ENCODE data around the gene LRRC45. TPM values are rescaled to one million over a fixed set of nuclear protein-coding genes. Genes with fewer than 3 reads are reported as not detected.

Gene LRRC45
- total and polyA plus RNA-seq, 4 donors, result 8.2 to 26.4 (median 19.5) TPM

Other genes starting within 250 kb of the LRRC45 start
- under 1 TPM; 0.50 to 0.99 TPM for gene GCGR, start 219.2 kb upstream of the LRRC45 start, total RNA-seq
- 1 to 10 TPM in 1 of 2 donors, not detected in 1; 1.3 TPM for gene GCGR, start 219.2 kb upstream of the LRRC45 start, polyA plus RNA-seq (ENCODE audit: insufficient read length in 2 of 2)
- 100 to 1,000 TPM in 1 of 2 donors, 10 to 100 TPM in 1; 51.0 to 146 TPM for gene MCRIP1, start 190.0 kb upstream of the LRRC45 start, total RNA-seq
- 100 to 1,000 TPM; 216 to 234 TPM for gene MCRIP1, start 190.0 kb upstream of the LRRC45 start, polyA plus RNA-seq (ENCODE audit: insufficient read length in 2 of 2)
- gene PPP1R27, start 188.3 kb upstream of the LRRC45 start, total RNA-seq, result under 1 TPM in 1 of 2 donors, not detected in 1; 0.17 TPM
- gene PPP1R27, start 188.3 kb upstream of the LRRC45 start, polyA plus RNA-seq (ENCODE audit: insufficient read length in 2 of 2), result under 1 TPM in 1 of 2 donors, not detected in 1; 0.18 TPM
- 100 to 1,000 TPM; 143 to 443 TPM for gene P4HB, start 162.8 kb upstream of the LRRC45 start, total RNA-seq
- 100 to 1,000 TPM; 254 to 311 TPM for gene P4HB, start 162.8 kb upstream of the LRRC45 start, polyA plus RNA-seq (ENCODE audit: insufficient read length in 2 of 2)
- 100 to 1,000 TPM in 1 of 2 donors, 10 to 100 TPM in 1; 46.6 to 158 TPM for gene ARHGDIA, start 152.0 kb upstream of the LRRC45 start, total RNA-seq
- gene ARHGDIA, start 152.0 kb upstream of the LRRC45 start, polyA plus RNA-seq (ENCODE audit: insufficient read length in 2 of 2), result 100 to 1,000 TPM; 318 to 319 TPM
- gene ALYREF, start 131.7 kb upstream of the LRRC45 start, total RNA-seq, result 10 to 100 TPM; 54.6 to 77.1 TPM
- gene ALYREF, start 131.7 kb upstream of the LRRC45 start, polyA plus RNA-seq (ENCODE audit: insufficient read length in 2 of 2), result 10 to 100 TPM; 77.4 to 84.5 TPM
- 100 to 1,000 TPM in 1 of 2 donors, 10 to 100 TPM in 1; 53.8 to 120 TPM for gene ANAPC11, start 131.6 kb upstream of the LRRC45 start, total RNA-seq
- gene ANAPC11, start 131.6 kb upstream of the LRRC45 start, polyA plus RNA-seq (ENCODE audit: insufficient read length in 2 of 2), result 100 to 1,000 TPM; 142 to 144 TPM
- 1 to 10 TPM; 1.1 to 4.4 TPM for gene NPB, start 121.1 kb upstream of the LRRC45 start, total RNA-seq
- gene NPB, start 121.1 kb upstream of the LRRC45 start, polyA plus RNA-seq (ENCODE audit: insufficient read length in 2 of 2), result 1 to 10 TPM; 2.1 to 3.8 TPM
- gene PCYT2, start 111.9 kb upstream of the LRRC45 start, total RNA-seq, result 10 to 100 TPM; 31.4 to 36.4 TPM
- gene PCYT2, start 111.9 kb upstream of the LRRC45 start, polyA plus RNA-seq (ENCODE audit: insufficient read length in 2 of 2), result 10 to 100 TPM; 62.9 to 67.4 TPM
- 10 to 100 TPM in 1 of 2 donors, 1 to 10 TPM in 1; 5.8 to 11.8 TPM for gene SIRT7, start 105.1 kb upstream of the LRRC45 start, total RNA-seq
- 10 to 100 TPM; 18.9 to 24.2 TPM for gene SIRT7, start 105.1 kb upstream of the LRRC45 start, polyA plus RNA-seq (ENCODE audit: insufficient read length in 2 of 2)
- gene MAFG, start 95.6 kb upstream of the LRRC45 start, total RNA-seq, result 10 to 100 TPM; 10.8 to 13.0 TPM
- gene MAFG, start 95.6 kb upstream of the LRRC45 start, polyA plus RNA-seq (ENCODE audit: insufficient read length in 2 of 2), result 10 to 100 TPM; 21.5 to 24.2 TPM
- gene PYCR1, start 86.0 kb upstream of the LRRC45 start, total RNA-seq, result 10 to 100 TPM; 37.0 to 52.0 TPM
- gene PYCR1, start 86.0 kb upstream of the LRRC45 start, polyA plus RNA-seq (ENCODE audit: insufficient read length in 2 of 2), result 10 to 100 TPM; 47.2 to 56.8 TPM
- gene MYADML2, start 76.1 kb upstream of the LRRC45 start, total RNA-seq, result 1 to 10 TPM in 1 of 2 donors, under 1 TPM in 1; 0.44 to 2.0 TPM
- gene MYADML2, start 76.1 kb upstream of the LRRC45 start, polyA plus RNA-seq (ENCODE audit: insufficient read length in 2 of 2), result 1 to 10 TPM; 2.2 to 2.9 TPM
- 1 to 10 TPM in 1 of 2 donors, under 1 TPM in 1; 0.89 to 3.0 TPM for gene NOTUM, start 62.1 kb upstream of the LRRC45 start, total RNA-seq
- gene NOTUM, start 62.1 kb upstream of the LRRC45 start, polyA plus RNA-seq (ENCODE audit: insufficient read length in 2 of 2), result 1 to 10 TPM in 1 of 2 donors, under 1 TPM in 1; 0.82 to 1.4 TPM
- gene ASPSCR1, start 45.7 kb upstream of the LRRC45 start, total RNA-seq, result 10 to 100 TPM; 22.3 to 42.8 TPM
- gene ASPSCR1, start 45.7 kb upstream of the LRRC45 start, polyA plus RNA-seq (ENCODE audit: insufficient read length in 2 of 2), result 10 to 100 TPM; 38.9 to 53.7 TPM
- 10 to 100 TPM; 37.0 to 56.3 TPM for gene CENPX, start 427 bp upstream of the LRRC45 start, total RNA-seq
- 10 to 100 TPM; 70.4 to 71.9 TPM for gene CENPX, start 427 bp upstream of the LRRC45 start, polyA plus RNA-seq (ENCODE audit: insufficient read length in 2 of 2)
- 10 to 100 TPM; 51.7 to 58.4 TPM for gene RAC3, start 8.4 kb downstream of the LRRC45 start, total RNA-seq
- 100 to 1,000 TPM; 212 to 214 TPM for gene RAC3, start 8.4 kb downstream of the LRRC45 start, polyA plus RNA-seq (ENCODE audit: insufficient read length in 2 of 2)
- gene DCXR, start 14.4 kb downstream of the LRRC45 start, total RNA-seq, result 10 to 100 TPM; 44.3 to 94.5 TPM
- gene DCXR, start 14.4 kb downstream of the LRRC45 start, polyA plus RNA-seq (ENCODE audit: insufficient read length in 2 of 2), result 100 to 1,000 TPM; 144 to 145 TPM
- gene RFNG, start 28.5 kb downstream of the LRRC45 start, total RNA-seq, result 10 to 100 TPM; 19.5 to 36.7 TPM
- gene RFNG, start 28.5 kb downstream of the LRRC45 start, polyA plus RNA-seq (ENCODE audit: insufficient read length in 2 of 2), result 10 to 100 TPM; 61.8 to 75.2 TPM
- 100 to 1,000 TPM in 1 of 2 donors, 10 to 100 TPM in 1; 63.4 to 125 TPM for gene GPS1, start 28.6 kb downstream of the LRRC45 start, total RNA-seq
- gene GPS1, start 28.6 kb downstream of the LRRC45 start, polyA plus RNA-seq (ENCODE audit: insufficient read length in 2 of 2), result 100 to 1,000 TPM; 151 to 165 TPM
- 10 to 100 TPM; 18.9 to 48.8 TPM for gene DUS1L, start 42.5 kb downstream of the LRRC45 start, total RNA-seq
- 10 to 100 TPM; 66.6 to 85.1 TPM for gene DUS1L, start 42.5 kb downstream of the LRRC45 start, polyA plus RNA-seq (ENCODE audit: insufficient read length in 2 of 2)
- 10 to 100 TPM; 57.7 to 58.3 TPM for gene FASN, start 74.9 kb downstream of the LRRC45 start, total RNA-seq
- 100 to 1,000 TPM; 163 to 184 TPM for gene FASN, start 74.9 kb downstream of the LRRC45 start, polyA plus RNA-seq (ENCODE audit: insufficient read length in 2 of 2)
- 10 to 100 TPM; 15.3 to 28.5 TPM for gene CCDC57, start 189.5 kb downstream of the LRRC45 start, total RNA-seq
- gene CCDC57, start 189.5 kb downstream of the LRRC45 start, polyA plus RNA-seq (ENCODE audit: insufficient read length in 2 of 2), result 10 to 100 TPM; 50.8 to 85.3 TPM
- gene SLC16A3, start 205.7 kb downstream of the LRRC45 start, total RNA-seq, result 10 to 100 TPM; 19.0 to 22.8 TPM
- 10 to 100 TPM; 14.1 to 19.1 TPM for gene SLC16A3, start 205.7 kb downstream of the LRRC45 start, polyA plus RNA-seq (ENCODE audit: insufficient read length in 2 of 2)